Left lung (tissue), 10 donors: ENCODE results near the gene NEK3. TPM values are rescaled to one million over a fixed set of nuclear protein-coding genes. Genes with fewer than 3 reads are reported as not detected.

ENCODE experiments used
- ATAC-seq: fragments of 200-7000 bp; cut with Tn5 transposase; one replicate; pipeline ENCODE4 v1.9.1; 2020; ENCODE audit warnings: moderate library complexity
- DNase-seq, 4 donors: peaks; one replicate each; pipeline ENCODE4 v3.0.0-alpha.2; 2013 to 2020
- H3K27ac ChIP-seq, 2 donors: fragments of 200-600 bp; sonication (generic) in 1 of 2; one replicate each; pipeline versions ENCODE4 v1.5.0 to v1.8.0; 2020 to 2021
- H3K27me3 ChIP-seq, 2 donors: fragments of 200-600 bp; sonication (generic) in 1 of 2; one replicate each; pipeline versions ENCODE4 v1.5.0 to v1.8.0; 2020 to 2021
- H3K36me3 ChIP-seq, 2 donors: fragments of 200-600 bp; sonication (generic) in 1 of 2; one replicate each; pipeline versions ENCODE4 v1.5.0 to v1.8.0; 2020 to 2021
- H3K4me1 ChIP-seq, 2 donors: fragments of 200-600 bp; one replicate each; pipeline ENCODE4 v1.8.0; 2021
- H3K4me3 ChIP-seq, 2 donors: fragments of 200-600 bp; sonication (generic) in 1 of 2; one replicate each; pipeline versions ENCODE4 v1.5.0 to v1.8.0; 2020 to 2021; ENCODE audit warnings: mild to moderate bottlenecking in 1 of 2
- H3K9me3 ChIP-seq, 2 donors: fragments of 200-600 bp; sonication (generic) in 1 of 2; one replicate each; pipeline versions ENCODE4 v1.5.0 to v1.8.0; 2020 to 2021
- CTCF ChIP-seq, 2 donors: fragments of 200-600 bp; sonication (generic) in 1 of 2; IDR thresholded peaks; one replicate each; pipeline versions ENCODE4 v1.5.0 to v1.8.0; 2021; ENCODE audit warnings: antibody characterized with exemption in 2 of 2
- intact Hi-C, 2 donors: fragments of 100-400 bp; cut with DNase I; formaldehyde crosslinking; loops; one replicate each; pipeline versions ENCODE4 v1.11.2 to v1.14.2; 2022
- polyA plus RNA-seq, 6 donors: library from polyadenylated mRNA; unstranded; fragments of 120-200 nt; gene quantifications; one replicate each; pipeline ENCODE4 v1.2.1, GENCODE V29; 2013; ENCODE audit not compliant: insufficient read length in 6 of 6
- total RNA-seq, 2 donors: library from RNA; stranded (reverse); fragmentation: NEBNext Ultra II Directional; extraction: Animal tissue kit (Norgen Biotek cat#: 25700); gene quantifications; one replicate each; pipeline ENCODE4 v1.2.1, GENCODE V29; 2021
- donor health status: DM: no; HTN: yes; CAD: no.
- donor health status: DM: no; HTN: no; CAD: no.

The NEK3 gene
- total and polyA plus RNA-seq, 8 donors, result 9.8 to 59.2 (median 54.8) TPM

- intact Hi-C loops, result no loop called here
- ATAC-seq, result no peak
- no peak for DNase-seq
- no peaks in the 10 kb centered on the region for H3K9me3 ChIP-seq
- H3K27me3 ChIP-seq, result no peaks in the 10 kb centered on the region
- peaks cover 4 to 34% of the 10 kb centered on the region in 2 donors for H3K4me1 ChIP-seq
- H3K36me3 ChIP-seq, result no peaks in the 10 kb centered on the region
- H3K27ac ChIP-seq, result peak overlapping the region in 1 of 2 donors; percentile 53
- H3K4me3 ChIP-seq, result no peak overlapping the region
- no peak for TF ChIP-seq CTCF (IDR thresholded peaks at IDR 0.05)
These were observed 1.8 kb upstream of the NEK3 start for GRCh38 chr13:52161181-52161646.

GRCh38 chr13:52160506-52160905 lies 1.1 kb upstream of the NEK3 start:
- H3K9me3 ChIP-seq, result no peaks in the 10 kb centered on the region
- ATAC-seq (no peak), DNase-seq (no peak)
- H3K4me3 ChIP-seq, result no peak overlapping the region
- no peaks in the 10 kb centered on the region for H3K36me3 ChIP-seq
- peaks cover 4 to 34% of the 10 kb centered on the region in 2 donors for H3K4me1 ChIP-seq
- H3K27ac ChIP-seq, result peak overlapping the region in 1 of 2 donors; percentile 53
- TF ChIP-seq CTCF (IDR thresholded peaks at IDR 0.05), result no peak
- intact Hi-C loops, result no loop called here
- H3K27me3 ChIP-seq, result no peaks in the 10 kb centered on the region

- Histone ChIP-seq H3K27ac (peak overlapping the region in 1 of 2 donors; percentile 88), H3K27me3 (no peaks in the 10 kb centered on the region), H3K4me3 (no peak overlapping the region), H3K4me1 (peaks cover 4 to 34% of the 10 kb centered on the region in 2 donors), H3K9me3 (no peaks in the 10 kb centered on the region), H3K36me3 (no peaks in the 10 kb centered on the region)
- intact Hi-C loops, result no loop called here
- no peak for TF ChIP-seq CTCF (IDR thresholded peaks at IDR 0.05)
- ATAC-seq (no peak), DNase-seq (no peak)
These were observed 656 bp upstream of the NEK3 start for GRCh38 chr13:52160053-52160452.

GRCh38 chr13:52158629-52159158 lies 703 bp downstream of the NEK3 start:
- peak; percentile 71 for ATAC-seq
- DNase-seq, result peak in 2 of 4 donors; percentile 44 to 54
- intact Hi-C loops, result no loop called here
- Histone ChIP-seq H3K36me3 (no peaks in the 10 kb centered on the region), H3K27ac (peak overlapping the region; percentile 88), H3K4me1 (peaks cover 4 to 34% of the 10 kb centered on the region in 2 donors), H3K4me3 (peak overlapping the region; percentile 79 to 89), H3K27me3 (no peaks in the 10 kb centered on the region), H3K9me3 (no peaks in the 10 kb centered on the region)
- TF ChIP-seq CTCF (IDR thresholded peaks at IDR 0.05), result no peak

GRCh38 chr13:52156724-52157261 lies 2.6 kb downstream of the NEK3 start:
- ATAC-seq (no peak), DNase-seq (no peak)
- intact Hi-C loops, result no loop called here
- Histone ChIP-seq H3K4me1 (peaks cover 0 to 25% of the 10 kb centered on the region in 2 donors), H3K36me3 (peaks cover 0 to 1% of the 10 kb centered on the region in 2 donors), H3K4me3 (no peak overlapping the region), H3K9me3 (no peaks in the 10 kb centered on the region), H3K27me3 (no peaks in the 10 kb centered on the region), H3K27ac (no peak overlapping the region)
- no peak for TF ChIP-seq CTCF (IDR thresholded peaks at IDR 0.05)
